NT2/D1 (cell line): ENCODE measurements around the gene TRPV5.

Source experiments
- SUZ12 ChIP-seq: IDR thresholded peaks from 2 replicates; pipeline ENCODE4 v1.6.1; 2011; ENCODE audit not compliant: insufficient read length, insufficient read depth; ENCODE audit errors: extremely low read depth
- YY1 ChIP-seq: IDR thresholded peaks from 2 replicates; pipeline ENCODE4 v1.6.1; 2011; ENCODE audit not compliant: insufficient read length, insufficient read depth
- ZNF274 ChIP-seq: IDR thresholded peaks from 2 replicates; pipeline ENCODE4 v1.6.1; 2011; ENCODE audit warnings: mild to moderate bottlenecking, low read depth, low read length

GRCh38 chr7:142941541-142941940 is 8.0 kb upstream of the TRPV5 start:
- TF ChIP-seq YY1: no peak
- no peak for TF ChIP-seq SUZ12
- TF ChIP-seq ZNF274: no peak
